ENCODE data around the gene LRRC4C.
"Not testable (repeated sequence)": the region's sequence is repeated elsewhere in the genome, so short reads cannot be mapped to it uniquely, and the experiment has no call there.

LRRC4C gene

GRCh38 chr11:40202589-40203270 lies 1256.7 kb downstream of the LRRC4C start:
- no peak for DNase-seq (ENCODE audit: low read depth)
- H3K4me3 ChIP-seq (ENCODE audit: low read length) = no peak overlapping the region
- no peak for TF ChIP-seq CTCF (conservative IDR thresholded peaks at IDR 0.05; ENCODE audit: low read length)

- H3K4me3 ChIP-seq (ENCODE audit: low read length); DNase-seq (ENCODE audit: low read depth): not testable (repeated sequence)
These were observed 1266.9 kb downstream of the LRRC4C start for GRCh38 chr11:40192590-40192989.

GRCh38 chr11:40190294-40190693 lies 1269.2 kb downstream of the LRRC4C start:
- TF ChIP-seq CTCF (conservative IDR thresholded peaks at IDR 0.05; ENCODE audit: low read length) = no peak
- H3K4me3 ChIP-seq (ENCODE audit: low read length) = no peak overlapping the region
- DNase-seq (ENCODE audit: low read depth) = no peak

- no peak for DNase-seq (ENCODE audit: low read depth)
- H3K4me3 ChIP-seq (ENCODE audit: low read length) = no peak overlapping the region
- TF ChIP-seq CTCF (conservative IDR thresholded peaks at IDR 0.05; ENCODE audit: low read length) = no peak
These were observed 1270.6 kb downstream of the LRRC4C start for GRCh38 chr11:40188848-40189247.

GRCh38 chr11:40187295-40187694 lies 1272.2 kb downstream of the LRRC4C start:
- no peak for TF ChIP-seq CTCF (conservative IDR thresholded peaks at IDR 0.05; ENCODE audit: low read length)
- no peak overlapping the region for H3K4me3 ChIP-seq (ENCODE audit: low read length)
- DNase-seq (ENCODE audit: low read depth) = no peak

GRCh38 chr11:40186437-40187263 lies 1272.8 kb downstream of the LRRC4C start:
- no peak overlapping the region for H3K4me3 ChIP-seq (ENCODE audit: low read length)
- no peak for TF ChIP-seq CTCF (conservative IDR thresholded peaks at IDR 0.05; ENCODE audit: low read length)
- DNase-seq (ENCODE audit: low read depth) = no peak

GRCh38 chr11:40185793-40186192 lies 1273.7 kb downstream of the LRRC4C start:
- TF ChIP-seq CTCF (conservative IDR thresholded peaks at IDR 0.05; ENCODE audit: low read length) = no peak
- H3K4me3 ChIP-seq (ENCODE audit: low read length) = no peak overlapping the region
- no peak for DNase-seq (ENCODE audit: low read depth)

Data from AG10803 (cell line).